HepG2 (cell line): Measurements from ENCODE around the gene TAF6. TPM values are rescaled to one million over a fixed set of nuclear protein-coding genes. Genes with fewer than 3 reads are reported as not detected.

ENCODE experiments used
- ATAC-seq: fragments of 200-7000 bp; cut with Tn5 transposase; 3 replicates; pipeline ENCODE4 v1.9.1; 2020; ENCODE audit warnings: mild to moderate bottlenecking, moderate library complexity
- BruUV-seq: library from RNA; stranded (reverse); fragments of 400-500 nt; replicated peaks from 2 replicates; lab custom pipeline; 2021; lab: Mats Ljungman, UMichigan
- CTCF ChIA-PET: fragments of 300-600 bp; formaldehyde crosslinking; extraction: SDS; loops from one replicate; lab custom pipeline; 2021; ENCODE audit warnings: low total read pairs, inconsistent platforms, low intra/inter-chr PET ratio; lab: Yijun Ruan, JAX
- POLR2A ChIA-PET: fragments of 350-600 bp; sonication (Branson Sonifier 250); formaldehyde crosslinking; loops from one replicate; lab custom pipeline; 2020; ENCODE audit warnings: antibody characterized with exemption, inconsistent platforms; lab: Yijun Ruan, JAX
- DNase-seq: peaks from one replicate; pipeline ENCODE4 v3.0.0-alpha.2; 2015; ENCODE audit warnings: low spot score
- FAIRE-seq: peaks from 3 replicates; lab custom pipeline; 2011; peaks lifted over from hg19 to GRCh38; lab: Jason Lieb, UNC
- H2AFZ ChIP-seq: one replicate; pipeline ENCODE4 v1.6.1; 2011; ENCODE audit warnings: low read length, inconsistent platforms
- H3K27ac ChIP-seq: fragments of 300-600 bp; 3 replicates; pipeline ENCODE4 v1.8.0; 2011; ENCODE audit warnings: mixed run types, mild to moderate bottlenecking, mixed read lengths, low read length, inconsistent platforms; ENCODE audit not compliant: insufficient read depth; ENCODE audit errors: extremely low read length
- H3K27me3 ChIP-seq, 2 experiments: fragments of 200-600 bp in 1 of 2; 2 replicates in 1 of 2; 3 replicates in 1 of 2; pipeline versions ENCODE4 v1.6.0 to v1.8.0; 2011; ENCODE audit warnings: low read length in 2 of 2, mild to moderate bottlenecking in 2 of 2, moderate library complexity in 2 of 2, inconsistent platforms in 1 of 2; ENCODE audit not compliant: insufficient read depth in 2 of 2, control insufficient read depth in 1 of 2
- H3K36me3 ChIP-seq, 2 experiments: fragments of 200-600 bp in 1 of 2; replicated peaks in 1 of 2; 2 replicates in 1 of 2; 3 replicates in 1 of 2; pipeline versions ENCODE4 v1.5.1 to v1.8.0; 2011; ENCODE audit warnings: low read length in 2 of 2, inconsistent platforms in 1 of 2; ENCODE audit not compliant: insufficient read depth in 2 of 2, control insufficient read depth in 1 of 2
- H3K4me1 ChIP-seq: 2 replicates; pipeline ENCODE4 v1.5.1; 2012; ENCODE audit warnings: low read length, inconsistent platforms; ENCODE audit not compliant: insufficient read depth
- H3K4me2 ChIP-seq: 2 replicates; pipeline ENCODE4 v1.6.0; 2011; ENCODE audit warnings: low read depth, low read length, inconsistent platforms
- H3K4me3 ChIP-seq, 3 experiments: fragments of 200-600 bp in 1 of 3; sonication (generic), shearing (Covaris generic) in 1 of 3; replicated peaks in 1 of 3; 2 replicates each; pipeline ENCODE4 v1.5.1; 2011 to 2016; ENCODE audit warnings: low read length in 3 of 3, inconsistent platforms in 2 of 3, low read depth in 2 of 3, mild to moderate bottlenecking in 2 of 3, control low read depth in 1 of 3, mixed read lengths in 1 of 3; ENCODE audit not compliant: insufficient read depth in 1 of 3
- H3K79me2 ChIP-seq: one replicate; pipeline ENCODE4 v1.6.1; 2011; ENCODE audit warnings: low read length, inconsistent platforms; ENCODE audit not compliant: insufficient read depth
- H3K9ac ChIP-seq: 2 replicates; pipeline ENCODE4 v1.6.0; 2011; ENCODE audit warnings: mild to moderate bottlenecking, low read depth, low read length, inconsistent platforms; ENCODE audit not compliant: insufficient read depth
- H3K9me3 ChIP-seq: 2 replicates; pipeline ENCODE4 v1.5.1; 2012; ENCODE audit warnings: mild to moderate bottlenecking, low read length
- H4K20me1 ChIP-seq: 2 replicates; pipeline ENCODE4 v1.6.0; 2011; ENCODE audit warnings: inconsistent platforms, mild to moderate bottlenecking, low read length, moderate library complexity; ENCODE audit not compliant: insufficient read depth
- ATF7 ChIP-seq, 2 experiments: fragments of 450-650 bp in 1 of 2; sonication (generic) in 1 of 2; formaldehyde crosslinking in 1 of 2; IDR thresholded peaks; 2 replicates each; pipeline versions ENCODE4 v1.4.0 to v1.6.1; 2016 to 2020; ENCODE audit warnings: antibody characterized with exemption in 1 of 2, mild to moderate bottlenecking in 1 of 2, missing genetic modification reagents in 1 of 2
- DMAP1 ChIP-seq: IDR thresholded peaks from 2 replicates; pipeline ENCODE4 v1.6.1; 2016
- HCFC1 ChIP-seq: fragments of 150-350 bp; IDR thresholded peaks from 2 replicates; pipeline ENCODE4 v1.6.1; 2014; ENCODE audit warnings: low read depth, low read length
- HIVEP1 ChIP-seq: sonication (generic); formaldehyde crosslinking; IDR thresholded peaks from 2 replicates; pipeline ENCODE4 v1.4.0; 2020; ENCODE audit warnings: mild to moderate bottlenecking, missing genetic modification reagents
- HOXA3 ChIP-seq: sonication (generic); formaldehyde crosslinking; IDR thresholded peaks from 2 replicates; pipeline ENCODE4 v1.5.0; 2020; ENCODE audit warnings: missing genetic modification reagents
- POGZ ChIP-seq: sonication (generic); formaldehyde crosslinking; IDR thresholded peaks from 2 replicates; pipeline ENCODE4 v1.4.0; 2020; ENCODE audit warnings: mild to moderate bottlenecking, missing genetic modification reagents
- SOX13 ChIP-seq, 3 experiments: fragments of 450-650 bp in 1 of 3; sonication (generic) in 1 of 3; formaldehyde crosslinking in 1 of 3; IDR thresholded peaks in 2 of 3; conservative IDR thresholded peaks in 1 of 3; 2 replicates each; pipeline versions ENCODE4 v1.5.0 to v1.6.1; 2016 to 2020; ENCODE audit warnings: antibody characterized with exemption in 1 of 3, mild to moderate bottlenecking in 1 of 3, missing compliant biosample characterization in 1 of 3, missing genetic modification reagents in 1 of 3, moderate library complexity in 1 of 3
- SPEN ChIP-seq: sonication (generic); formaldehyde crosslinking; IDR thresholded peaks from 2 replicates; pipeline ENCODE4 v1.5.1; 2020; ENCODE audit warnings: low read depth, mild to moderate bottlenecking, missing genetic modification reagents
- SRSF1 ChIP-seq: fragments of 200-400 bp; formaldehyde crosslinking; optimal IDR thresholded peaks from 2 replicates; pipeline ENCODE3; 2017; ENCODE audit warnings: mild to moderate bottlenecking, low read depth, low read length, moderate library complexity
- ZBTB8A ChIP-seq: sonication (generic); formaldehyde crosslinking; IDR thresholded peaks from 2 replicates; pipeline ENCODE4 v1.4.0; 2020; ENCODE audit warnings: mild to moderate bottlenecking, low read depth, missing genetic modification reagents, borderline replicate concordance
- ZFY ChIP-seq: sonication (generic); formaldehyde crosslinking; IDR thresholded peaks from 2 replicates; pipeline ENCODE4 v1.4.0; 2020; ENCODE audit warnings: missing genetic modification reagents
- ZNF230 ChIP-seq: sonication (generic); formaldehyde crosslinking; IDR thresholded peaks from 2 replicates; pipeline ENCODE4 v1.4.0; 2020; ENCODE audit warnings: mild to moderate bottlenecking, missing genetic modification reagents
- ZNF296 ChIP-seq: sonication (generic); formaldehyde crosslinking; conservative IDR thresholded peaks from 2 replicates; pipeline ENCODE4 v1.5.0; 2020; ENCODE audit warnings: mild to moderate bottlenecking, missing genetic modification reagents
- ZNF3 ChIP-seq: IDR thresholded peaks from 2 replicates; pipeline ENCODE4 v1.7.0; 2017; ENCODE audit warnings: inconsistent platforms
- ZNF383 ChIP-seq: sonication (generic); formaldehyde crosslinking; IDR thresholded peaks from 2 replicates; pipeline ENCODE4 v1.4.0; 2020; ENCODE audit warnings: missing genetic modification reagents, mild to moderate bottlenecking, borderline replicate concordance
- ZNF501 ChIP-seq: sonication (generic); formaldehyde crosslinking; IDR thresholded peaks from 2 replicates; pipeline ENCODE4 v1.5.1; 2020; ENCODE audit warnings: mild to moderate bottlenecking, moderate library complexity, missing genetic modification reagents
- ZNF605 ChIP-seq: sonication (generic); formaldehyde crosslinking; IDR thresholded peaks from 2 replicates; pipeline ENCODE4 v1.8.0; 2022; ENCODE audit warnings: mild to moderate bottlenecking, missing genetic modification reagents
- ZNF660 ChIP-seq: sonication (generic); formaldehyde crosslinking; IDR thresholded peaks from 2 replicates; pipeline ENCODE4 v1.5.1; 2020; ENCODE audit warnings: mild to moderate bottlenecking, low read depth, missing genetic modification reagents, borderline replicate concordance
- WGBS: methylation state at CpG from one replicate; pipeline ENCODE4 v1.1.6; 2017; ENCODE audit warnings: low lambda C conversion rate; 5-methylcytosine and 5-hydroxymethylcytosine counted together
- in situ Hi-C: cut with HindIII; loops from 2 replicates; pipeline ENCODE4 v1.10.0; 2017; ENCODE audit warnings: low pct_unique_long_range_greater_than_20kb; ENCODE audit not compliant: extremely low pct_ligation_motif_present
- intact Hi-C: fragments of 100-400 bp; cut with micrococcal nuclease; formaldehyde crosslinking; loops from one replicate; pipeline ENCODE4 v1.10.0; 2022; ENCODE audit not compliant: unreplicated experiment
- polyA plus RNA-seq, 8 experiments: library from polyadenylated mRNA; depleted of rRNA in 3 of 8; stranded (reverse) in 7 of 8; unstranded in 1 of 8; fragments of >200 nt; fragmentation: Illumina TruSeq in 4 of 8; extraction: Trizol in 4 of 8; gene quantifications; 2 replicates each; pipeline versions ENCODE4 v1.2.1 to v1.2.3, GENCODE V29; 2011 to 2016; ENCODE audit warnings: low read depth in 4 of 8, missing spikeins in 1 of 8, mixed read lengths in 1 of 8; ENCODE audit not compliant: insufficient read depth in 1 of 8
- total RNA-seq, 5 experiments: library from RNA; depleted of rRNA; stranded (reverse); fragments of >200 nt; fragmentation: Illumina TruSeq; extraction: Trizol; gene quantifications; 2 replicates each; pipeline ENCODE4 v1.2.3, GENCODE V29; 2016; ENCODE audit warnings: low read depth in 1 of 5

Gene TAF6
- total and polyA plus RNA-seq, 2 of the 13 experiments (the other 11 are each of a cell fraction or from before 2014, with no cell fraction given), result 12.9 to 18.8 TPM

GRCh38 chr7:100120733-100121036, 1.5 kb upstream of the TAF6 start:
- Histone ChIP-seq H2AFZ (no peak overlapping the region), H3K36me3 (no peaks in the 10 kb centered on the region), H3K27ac (peak overlapping the region; percentile 77), H3K79me2 (peaks cover 8% of the 10 kb centered on the region), H3K4me1 (peaks cover 51% of the 10 kb centered on the region), H3K4me3 (peak overlapping the region; percentile 62 to 98 (median 95)), H3K27me3 (no peaks in the 10 kb centered on the region; a peak in 1 of 5 replicates), H3K9ac (peak overlapping the region; percentile 87), H3K9me3 (no peaks in the 10 kb centered on the region), H4K20me1 (no peaks in the 10 kb centered on the region), H3K4me2 (peak overlapping the region; percentile 98)
- DNase-seq (no peak), ATAC-seq (no peak), FAIRE-seq (no peak)
- intact Hi-C loops, result no loop called here
- TF ChIP-seq ATF7 (IDR thresholded peaks at IDR 0.05) (no peak), ATF7 (CRISPR knock-in tag; IDR thresholded peaks at IDR 0.05) (no peak), ZNF230 (CRISPR knock-in tag) (no peak), SPEN (CRISPR knock-in tag) (0 out of 2 replicates have a peak, but pooled peaks have one; percentile 4), ZBTB8A (no peak)
- BruUV-seq, result no TSS peak
- in situ Hi-C loops, result no loop called here
- CTCF ChIA-PET, result no interaction called here
- 0% methylated on average over 1 of the region's 1 CpG for WGBS
- POLR2A ChIA-PET, result interaction anchor here (0.6 to 2.0 kb wide), 2 partner anchors 20 to 48 kb away, joined by 3 to 21 read pairs; partner anchors contain the start of genes AP4M1, GAL3ST4 and MCM7

DNA sequence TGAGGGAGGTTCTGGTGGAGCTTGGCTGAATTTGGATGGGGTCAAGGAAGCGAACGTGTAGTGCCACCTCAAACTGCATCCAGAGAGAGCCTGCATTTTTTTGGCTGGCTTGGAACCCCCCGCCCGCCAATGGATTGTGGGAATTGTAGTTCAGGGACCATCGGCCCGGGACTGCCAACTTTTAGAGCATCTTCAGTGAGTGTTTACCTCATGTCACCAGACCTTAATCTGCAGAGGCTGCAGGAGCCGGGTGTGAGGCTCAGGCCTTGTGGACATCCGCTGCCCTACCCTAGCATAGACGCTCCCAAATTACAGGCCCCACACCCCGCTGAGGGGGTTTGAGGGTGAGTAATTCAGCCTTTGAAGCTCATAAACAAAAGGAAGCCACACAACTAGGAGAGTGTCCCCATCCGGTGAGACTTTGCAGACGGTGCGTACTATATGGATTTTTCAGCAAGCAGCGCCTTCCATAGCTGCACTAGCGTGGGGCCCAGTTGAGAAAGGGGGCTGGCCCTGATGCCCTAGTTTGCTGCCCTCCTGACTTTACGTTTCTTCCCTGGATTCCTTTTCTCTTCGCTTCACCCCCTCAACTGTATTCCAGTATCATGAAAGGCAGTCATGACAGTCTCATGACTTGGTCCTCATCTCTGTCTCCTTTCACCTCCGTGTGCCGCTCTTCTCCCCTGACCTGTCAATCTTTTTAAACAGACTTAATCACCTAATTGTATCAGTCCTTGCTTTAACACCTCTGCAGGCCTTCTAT, 993 bp upstream of the TAF6 start:
- BruUV-seq, result no TSS peak
- H3K9ac ChIP-seq, result peak overlapping the region; percentile 87
- H3K36me3 ChIP-seq, result no peaks in the 10 kb centered on the region
- ChIA-PET POLR2A (interaction anchor here (0.6 to 2.0 kb wide), 2 partner anchors 19 to 48 kb away, joined by 3 to 21 read pairs; partner anchors contain the start of genes AP4M1, GAL3ST4 and MCM7), CTCF (no interaction called here)
- no peaks in the 10 kb centered on the region for H3K9me3 ChIP-seq
- H3K27ac ChIP-seq, result peak overlapping the region; percentile 77
- DNase-seq (peak; percentile 57), ATAC-seq (peak; percentile 59), FAIRE-seq (no peak)
- H3K4me2 ChIP-seq, result peak overlapping the region; percentile 98
- H3K4me1 ChIP-seq, result peaks cover 45% of the 10 kb centered on the region
- H3K27me3 ChIP-seq, result no peaks in the 10 kb centered on the region; a peak in 1 of 5 replicates
- intact Hi-C loops (loop anchor here (2.0 kb wide), 1 partner anchor 19 kb away; the partner anchor contains the start of genes AP4M1 and MCM7), in situ Hi-C loops (no loop called here)
- WGBS, result 2% methylated on average over 6 of the region's 19 CpGs
- H3K79me2 ChIP-seq, result peaks cover 8% of the 10 kb centered on the region
- peak overlapping the region; percentile 62 to 98 (median 95) for H3K4me3 ChIP-seq
- H4K20me1 ChIP-seq, result no peaks in the 10 kb centered on the region
- peak overlapping the region; percentile 71 for H2AFZ ChIP-seq
- TF ChIP-seq ZNF3 (CRISPR knock-in tag) (no peak), ZNF660 (CRISPR knock-in tag) (no peak), SOX13 (IDR thresholded peaks at IDR 0.05) (no peak), SOX13 (CRISPR knock-in tag; conservative IDR thresholded peaks at IDR 0.05 in 1 of 2, IDR thresholded peaks at IDR 0.05 in 1 of 2) (peak in 1 of 2 experiments; percentile 3; a peak in 1 of 4 replicates), SRSF1 (no peak), ZFY (CRISPR knock-in tag) (peak; percentile 69; the same call in 1 of the 2 replicates), ZNF501 (CRISPR knock-in tag) (0 out of 2 replicates have a peak, but pooled peaks have one; percentile 31), ZNF296 (CRISPR knock-in tag) (0 out of 2 replicates have a peak, but pooled peaks have one; percentile 59), HIVEP1 (CRISPR knock-in tag) (0 out of 2 replicates have a peak, but pooled peaks have one; percentile 3), ZNF383 (CRISPR knock-in tag) (no peak), DMAP1 (CRISPR knock-in tag) (no peak), POGZ (0 out of 2 replicates have a peak, but pooled peaks have one; percentile 16), HOXA3 (CRISPR knock-in tag) (0 out of 2 replicates have a peak, but pooled peaks have one; percentile 19), ZNF605 (CRISPR knock-in tag) (peak; percentile 40; the same call in 1 of the 2 replicates), HCFC1 (peak; percentile 65)
